PC-9 (cell line): Measurements from ENCODE around the gene NOTCH3. TPM values are rescaled to one million over a fixed set of nuclear protein-coding genes. Genes with fewer than 3 reads are reported as not detected.

Experiments
- BruUV-seq: library from RNA; stranded (reverse); fragments of 400-500 nt; replicated peaks from 2 replicates; lab custom pipeline; 2021; lab: Mats Ljungman, UMichigan
- CTCF ChIA-PET: fragments of 300-600 bp; sonication (Branson Sonifier 250); formaldehyde crosslinking; loops from one replicate; lab custom pipeline; 2022; ENCODE audit warnings: antibody characterized with exemption; lab: Charles Lee
- POLR2A ChIA-PET: fragments of 300-600 bp; sonication (Branson Sonifier 250); formaldehyde crosslinking; loops from one replicate; lab custom pipeline; 2022; ENCODE audit warnings: antibody characterized with exemption; ENCODE audit not compliant: unreplicated experiment; lab: Charles Lee
- DNase-seq, 2 experiments: peaks; one replicate each; pipeline versions ENCODE4 v3.0.0 to v3.0.0-alpha.2; 2015 to 2022; ENCODE audit warnings: mixed read lengths in 1 of 2
- H2AFZ ChIP-seq: fragments of 200-600 bp; sonication (generic); 2 replicates; pipeline ENCODE4 v1.8.1; 2017; ENCODE audit warnings: antibody characterized with exemption
- H3F3A ChIP-seq: fragments of 200-600 bp; sonication (generic); 2 replicates; pipeline ENCODE4 v1.8.1; 2017; ENCODE audit warnings: antibody characterized with exemption, mild to moderate bottlenecking, low read depth; ENCODE audit not compliant: insufficient read depth
- H3K27ac ChIP-seq: fragments of 200-600 bp; sonication (generic); 2 replicates; pipeline ENCODE4 v1.6.1; 2016; ENCODE audit warnings: mixed run types
- H3K27me3 ChIP-seq: fragments of 200-600 bp; sonication (generic); 2 replicates; pipeline ENCODE4 v1.6.1; 2016; ENCODE audit warnings: low read depth, mixed run types; ENCODE audit not compliant: insufficient read depth
- H3K36me3 ChIP-seq: fragments of 200-600 bp; sonication (generic); 2 replicates; pipeline ENCODE4 v1.6.1; 2016; ENCODE audit warnings: low read depth, mixed run types
- H3K4me1 ChIP-seq: fragments of 200-600 bp; sonication (generic); replicated peaks from 2 replicates; pipeline ENCODE4 v1.6.1; 2016; ENCODE audit warnings: mixed run types; ENCODE audit not compliant: insufficient read depth
- H3K4me2 ChIP-seq: fragments of 200-600 bp; sonication (generic); 2 replicates; pipeline ENCODE4 v1.6.1; 2017; ENCODE audit warnings: mixed run types
- H3K4me3 ChIP-seq: fragments of 200-600 bp; sonication (generic); 2 replicates; pipeline ENCODE4 v1.6.1; 2016; ENCODE audit warnings: mixed run types
- H3K79me2 ChIP-seq: fragments of 200-600 bp; sonication (generic); 2 replicates; pipeline ENCODE4 v1.6.1; 2017; ENCODE audit warnings: low read depth, mixed run types
- H3K9me2 ChIP-seq: fragments of 200-600 bp; sonication (generic); 2 replicates; pipeline ENCODE4 v1.8.1; 2017; ENCODE audit warnings: mild to moderate bottlenecking; ENCODE audit not compliant: insufficient read depth
- H3K9me3 ChIP-seq: fragments of 200-600 bp; sonication (generic); 2 replicates; pipeline ENCODE4 v1.8.1; 2016; ENCODE audit warnings: low read depth; ENCODE audit not compliant: insufficient read depth
- H4K20me1 ChIP-seq: fragments of 200-600 bp; sonication (generic); 2 replicates; pipeline ENCODE4 v1.8.1; 2017; ENCODE audit not compliant: insufficient read depth
- CTCF ChIP-seq: fragments of 200-600 bp; sonication (generic); conservative IDR thresholded peaks from 2 replicates; pipeline ENCODE4 v1.6.1; 2017; ENCODE audit warnings: mixed run types, antibody characterized with exemption, mild to moderate bottlenecking, moderate library complexity
- EZH2 ChIP-seq: fragments of 200-600 bp; sonication (generic); IDR thresholded peaks from 2 replicates; pipeline ENCODE4 v1.8.0; 2017; ENCODE audit warnings: antibody characterized with exemption, low read depth
- intact Hi-C: fragments of 100-400 bp; cut with micrococcal nuclease; formaldehyde crosslinking; loops from one replicate; pipeline ENCODE4 v1.10.0; 2022; ENCODE audit not compliant: unreplicated experiment
- total RNA-seq: library from RNA; stranded (reverse); gene quantifications from 2 replicates; pipeline ENCODE4 v1.2.3, GENCODE V29; 2021

The NOTCH3 gene
- total RNA-seq, 1 experiment from 2014 or later = 115 TPM

- POLR2A ChIA-PET = interaction anchor here (0.7 kb wide), 1 partner anchor 83 kb away, joined by 5 read pairs; no protein-coding TSS in a partner anchor
- Histone ChIP-seq H3K4me1 (peaks cover 30% of the 10 kb centered on the region), H3K27ac (0 out of 2 replicates have a peak overlapping the region, but pooled peaks have one; percentile 97), H4K20me1 (peaks cover 7% of the 10 kb centered on the region), H2AFZ (no peak overlapping the region), H3K36me3 (peaks cover 28% of the 10 kb centered on the region), H3K79me2 (no peaks in the 10 kb centered on the region), H3K27me3 (no peaks in the 10 kb centered on the region), H3K9me3 (no peaks in the 10 kb centered on the region), H3F3A (peaks cover 61% of the 10 kb centered on the region), H3K9me2 (no peaks in the 10 kb centered on the region), H3K4me2 (no peak overlapping the region), H3K4me3 (no peak overlapping the region)
- CTCF ChIA-PET = no interaction called here
- no peak for DNase-seq
- BruUV-seq = no TSS peak
- intact Hi-C loops = no loop called here
- TF ChIP-seq CTCF (no peak), EZH2 (no peak)
Measured at GRCh38 chr19:15236886-15237285, 36.1 kb upstream of the NOTCH3 start.

- ChIA-PET CTCF (no interaction called here), POLR2A (no interaction called here)
- H3K79me2 ChIP-seq = peaks cover 8% of the 10 kb centered on the region
- peaks cover 3% of the 10 kb centered on the region; the same call in 1 of the 2 replicates for H4K20me1 ChIP-seq
- H3K4me3 ChIP-seq = no peak overlapping the region
- peak overlapping the region; percentile 81; the same call in 1 of the 2 replicates for H3K4me2 ChIP-seq
- H3K27me3 ChIP-seq = no peaks in the 10 kb centered on the region
- TF ChIP-seq CTCF = no peak
- TF ChIP-seq EZH2 = no peak
- H3K27ac ChIP-seq = peak overlapping the region; percentile 97
- peaks cover 29% of the 10 kb centered on the region for H3K36me3 ChIP-seq
- BruUV-seq = no TSS peak
- H3K9me2 ChIP-seq = no peaks in the 10 kb centered on the region
- H3K4me1 ChIP-seq = peaks cover 33% of the 10 kb centered on the region
- intact Hi-C loops = no loop called here
- H3K9me3 ChIP-seq = no peaks in the 10 kb centered on the region
- H3F3A ChIP-seq = peaks cover 60% of the 10 kb centered on the region
- DNase-seq = no peak
- no peak overlapping the region for H2AFZ ChIP-seq
Measured at GRCh38 chr19:15235781-15236180, 35.0 kb upstream of the NOTCH3 start.

- CTCF ChIA-PET = interaction anchor here (0.6 kb wide), 1 partner anchor 32 kb away, joined by 3 read pairs; no protein-coding TSS in a partner anchor
Measured at GRCh38 chr19:15234431-15235130, 33.8 kb upstream of the NOTCH3 start.

More at GRCh38 chr19:15234431-15235130, 33.8 kb upstream of the NOTCH3 start:
- POLR2A ChIA-PET = interaction anchor here (0.6 to 1.8 kb wide), 5 partner anchors 18 to 145 kb away, joined by 3 to 53 read pairs (median 6); partner anchors contain the start of gene AKAP8
- H3K4me1 ChIP-seq = peaks cover 37% of the 10 kb centered on the region
- no peaks in the 10 kb centered on the region for H3K27me3 ChIP-seq
- peak overlapping the region; percentile 10; the same call in 1 of the 2 replicates for H3K4me3 ChIP-seq
- H3K79me2 ChIP-seq = peaks cover 12% of the 10 kb centered on the region
- no peak overlapping the region for H2AFZ ChIP-seq
- intact Hi-C loops = loop anchor here (1.0 kb wide), 1 partner anchor 38 kb away; no protein-coding TSS in a partner anchor
- H3K36me3 ChIP-seq = peaks cover 20% of the 10 kb centered on the region
- H3K4me2 ChIP-seq = peak overlapping the region; percentile 81
- H3F3A ChIP-seq = peaks cover 62% of the 10 kb centered on the region
- H3K9me2 ChIP-seq = no peaks in the 10 kb centered on the region
- H3K9me3 ChIP-seq = no peaks in the 10 kb centered on the region
- TF ChIP-seq CTCF (no peak), EZH2 (no peak)
- peak overlapping the region; percentile 97 for H3K27ac ChIP-seq
- H4K20me1 ChIP-seq = peaks cover 3% of the 10 kb centered on the region; the same call in 1 of the 2 replicates
- BruUV-seq = no TSS peak
- peak in 1 of 2 experiments; percentile 60 for DNase-seq
